Bronchial epithelial cell (primary cell): ENCODE data around the gene ZKSCAN4. TPM values are rescaled to one million over a fixed set of nuclear protein-coding genes. Genes with fewer than 3 reads are reported as not detected.

Experiments
- DNase-seq: peaks from one replicate; pipeline ENCODE4 v3.0.0-alpha.2; 2010; ENCODE audit warnings: low read depth
- FAIRE-seq: peaks from 2 replicates; lab custom pipeline; 2011; peaks lifted over from hg19 to GRCh38; lab: Jason Lieb, UNC
- H3K27me3 ChIP-seq: 2 replicates; pipeline ENCODE4 v1.5.1; 2011; ENCODE audit warnings: low read length; ENCODE audit not compliant: control insufficient read depth, insufficient read depth
- H3K36me3 ChIP-seq: 2 replicates; pipeline ENCODE4 v1.5.1; 2011; ENCODE audit warnings: low read length; ENCODE audit not compliant: control insufficient read depth, insufficient read depth
- H3K4me3 ChIP-seq: 2 replicates; pipeline ENCODE4 v1.5.1; 2011; ENCODE audit warnings: mild to moderate bottlenecking, low read depth, low read length, control low read depth
- CTCF ChIP-seq: IDR thresholded peaks from 2 replicates; pipeline ENCODE4 v1.5.1; 2011; ENCODE audit warnings: mild to moderate bottlenecking, moderate library complexity, low read length, control low read depth, inconsistent platforms; ENCODE audit not compliant: insufficient read depth, severe bottlenecking
- total RNA-seq: library from RNA; depleted of rRNA; stranded (reverse); fragments of >200 nt; gene quantifications from 2 replicates; pipeline ENCODE4 v1.2.1, GENCODE V29; 2014

ZKSCAN4 gene
- total RNA-seq, 1 donor from 2014 or later, result 5.5 TPM

GRCh38 chr6:28206527-28206926 is 45.5 kb downstream of the ZKSCAN4 start:
- no peak for DNase-seq
- no peaks in the 10 kb centered on the region for H3K36me3 ChIP-seq
- H3K4me3 ChIP-seq, result no peak overlapping the region
- no peak for FAIRE-seq
- no peak for TF ChIP-seq CTCF
- peaks cover 3% of the 10 kb centered on the region for H3K27me3 ChIP-seq

- DNase-seq, result no peak
- no peak for TF ChIP-seq CTCF
- Histone ChIP-seq H3K36me3 (no peaks in the 10 kb centered on the region), H3K4me3 (no peak overlapping the region), H3K27me3 (peaks cover 3% of the 10 kb centered on the region)
- no peak for FAIRE-seq
These were observed 46.2 kb downstream of the ZKSCAN4 start for GRCh38 chr6:28205879-28206278.

GRCh38 chr6:28203201-28203600 is 48.9 kb downstream of the ZKSCAN4 start:
- FAIRE-seq (no peak), DNase-seq (no peak)
- Histone ChIP-seq H3K27me3 (peaks cover 1% of the 10 kb centered on the region), H3K4me3 (no peak overlapping the region), H3K36me3 (no peaks in the 10 kb centered on the region)
- no peak for TF ChIP-seq CTCF

- DNase-seq, result no peak
- no peak for TF ChIP-seq CTCF
- no peaks in the 10 kb centered on the region for H3K27me3 ChIP-seq
- no peak for FAIRE-seq
- no peak overlapping the region for H3K4me3 ChIP-seq
- no peaks in the 10 kb centered on the region for H3K36me3 ChIP-seq
These were observed 52.0 kb downstream of the ZKSCAN4 start for GRCh38 chr6:28200020-28200419.

Other genes with a start within 250 kb of the ZKSCAN4 start
- 2.6 and 4.7 TPM in 2 replicates for gene ZNF165, start 171.7 kb downstream of the ZKSCAN4 start, total RNA-seq
- gene ZSCAN16, start 127.7 kb downstream of the ZKSCAN4 start, total RNA-seq, result 9.5 and 11.1 TPM in 2 replicates
- gene ZKSCAN8, start 110.4 kb downstream of the ZKSCAN4 start, total RNA-seq, result 6.4 and 9.7 TPM in 2 replicates
- gene ZSCAN9, start 27.0 kb downstream of the ZKSCAN4 start, total RNA-seq, result 12.1 and 14.3 TPM in 2 replicates
- gene NKAPL, start 7.0 kb upstream of the ZKSCAN4 start, total RNA-seq, result 0.79 and 1.2 TPM in 2 replicates
- gene ZSCAN26, start 14.9 kb upstream of the ZKSCAN4 start, total RNA-seq, result 4.9 and 8.7 TPM in 2 replicates
- 1.8 and 2.4 TPM in 2 replicates for gene PGBD1, start 29.3 kb upstream of the ZKSCAN4 start, total RNA-seq
- 12.1 and 41.9 TPM in 2 replicates for gene ZSCAN31, start 83.9 kb upstream of the ZKSCAN4 start, total RNA-seq
- gene ZKSCAN3, start 97.7 kb upstream of the ZKSCAN4 start, total RNA-seq, result 2.6 and 3.2 TPM in 2 replicates
- 4.7 and 6.8 TPM in 2 replicates for gene ZSCAN12, start 147.5 kb upstream of the ZKSCAN4 start, total RNA-seq
- gene ZSCAN23, start 191.2 kb upstream of the ZKSCAN4 start, total RNA-seq, result 2.4 and 2.8 TPM in 2 replicates